Left ventricle myocardium inferior (tissue), 1 donor: ENCODE results near the gene PLCZ1. TPM values are rescaled to one million over a fixed set of nuclear protein-coding genes. Genes with fewer than 3 reads are reported as not detected.

ENCODE experiments used
- DNase-seq: peaks from one replicate; pipeline ENCODE4 v3.0.0-alpha.2; 2020
- H3K27ac ChIP-seq: fragments of 200-600 bp; replicated peaks from 2 replicates; pipeline ENCODE4 v1.8.0; 2021
- H3K27me3 ChIP-seq: fragments of 200-600 bp; 2 replicates; pipeline ENCODE4 v1.8.0; 2021; ENCODE audit warnings: low read depth
- H3K36me3 ChIP-seq: fragments of 200-600 bp; 2 replicates; pipeline ENCODE4 v1.8.0; 2021
- H3K4me1 ChIP-seq: fragments of 200-600 bp; 2 replicates; pipeline ENCODE4 v1.8.0; 2021
- H3K4me3 ChIP-seq: fragments of 200-600 bp; 2 replicates; pipeline ENCODE4 v1.8.0; 2021; ENCODE audit warnings: mild to moderate bottlenecking, moderate library complexity
- H3K9me3 ChIP-seq: fragments of 200-600 bp; replicated peaks from 2 replicates; pipeline ENCODE4 v1.8.0; 2021
- intact Hi-C: fragments of 100-400 bp; cut with micrococcal nuclease; formaldehyde crosslinking; loops from one replicate; pipeline ENCODE4 v1.11.0; 2022
- total RNA-seq: library from RNA; stranded (reverse); fragmentation: NEBNext Ultra II Directional; extraction: Animal tissue kit (Norgen Biotek cat#: 25700); gene quantifications from one replicate; pipeline ENCODE4 v1.2.1, GENCODE V29; 2021
- TF ChIP-seq, protein P1 (sequence below): fragments of 200-600 bp; IDR thresholded peaks from 2 replicates; pipeline ENCODE4 v1.8.0; 2021; ENCODE audit warnings: antibody characterized with exemption, mild to moderate bottlenecking, borderline replicate concordance
- donor health status: DM: no; HTN: yes; CAD: no; lungs with severe emphysema.

Gene PLCZ1
- total RNA-seq, 1 donor from 2014 or later = 0.49 TPM

DNA sequence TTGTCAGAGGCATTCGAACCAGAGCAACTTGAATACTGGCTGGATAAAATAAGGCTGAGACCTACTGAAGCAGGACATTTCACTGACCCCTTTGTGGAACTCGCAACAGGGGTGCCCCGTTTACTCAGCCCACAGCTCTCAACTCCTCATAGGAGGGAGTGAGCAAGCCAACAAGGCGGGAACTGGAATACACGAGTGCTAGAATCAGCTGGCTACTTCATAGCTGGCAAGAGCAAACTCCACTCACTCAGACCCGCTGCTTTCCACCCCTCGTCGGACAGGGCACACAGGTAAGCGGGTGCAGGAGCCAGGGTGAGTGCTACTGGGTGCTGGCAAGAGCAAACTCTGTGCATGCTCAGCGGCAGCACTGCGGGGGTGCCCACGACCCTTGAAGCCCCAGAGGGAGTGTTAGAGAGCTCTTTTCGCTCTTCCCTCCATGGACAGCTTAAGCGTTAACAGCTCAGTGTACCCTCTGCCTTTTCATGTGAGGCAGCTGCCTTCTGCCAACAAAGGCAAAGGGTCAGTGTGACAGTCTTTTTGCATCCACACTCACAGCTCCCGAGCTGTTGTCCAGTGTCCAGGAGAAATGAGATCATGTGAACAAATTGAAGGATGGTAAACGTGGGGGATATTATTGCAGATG, 15.8 kb upstream of the PLCZ1 start:
- intact Hi-C loops = loop anchor here (10.0 kb wide), 1 partner anchor 281 kb away; no protein-coding TSS in a partner anchor
- peak overlapping the region; percentile 58 for H3K4me3 ChIP-seq
- no peaks in the 10 kb centered on the region for H3K27me3 ChIP-seq
- H3K9me3 ChIP-seq = no peaks in the 10 kb centered on the region
- peak; percentile 36 for DNase-seq
- peaks cover 52% of the 10 kb centered on the region for H3K4me1 ChIP-seq
- no peaks in the 10 kb centered on the region for H3K36me3 ChIP-seq
- H3K27ac ChIP-seq = peak overlapping the region; percentile 89
- TF ChIP-seq, protein P1, sequence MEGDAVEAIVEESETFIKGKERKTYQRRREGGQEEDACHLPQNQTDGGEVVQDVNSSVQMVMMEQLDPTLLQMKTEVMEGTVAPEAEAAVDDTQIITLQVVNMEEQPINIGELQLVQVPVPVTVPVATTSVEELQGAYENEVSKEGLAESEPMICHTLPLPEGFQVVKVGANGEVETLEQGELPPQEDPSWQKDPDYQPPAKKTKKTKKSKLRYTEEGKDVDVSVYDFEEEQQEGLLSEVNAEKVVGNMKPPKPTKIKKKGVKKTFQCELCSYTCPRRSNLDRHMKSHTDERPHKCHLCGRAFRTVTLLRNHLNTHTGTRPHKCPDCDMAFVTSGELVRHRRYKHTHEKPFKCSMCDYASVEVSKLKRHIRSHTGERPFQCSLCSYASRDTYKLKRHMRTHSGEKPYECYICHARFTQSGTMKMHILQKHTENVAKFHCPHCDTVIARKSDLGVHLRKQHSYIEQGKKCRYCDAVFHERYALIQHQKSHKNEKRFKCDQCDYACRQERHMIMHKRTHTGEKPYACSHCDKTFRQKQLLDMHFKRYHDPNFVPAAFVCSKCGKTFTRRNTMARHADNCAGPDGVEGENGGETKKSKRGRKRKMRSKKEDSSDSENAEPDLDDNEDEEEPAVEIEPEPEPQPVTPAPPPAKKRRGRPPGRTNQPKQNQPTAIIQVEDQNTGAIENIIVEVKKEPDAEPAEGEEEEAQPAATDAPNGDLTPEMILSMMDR = no peak

DNA sequence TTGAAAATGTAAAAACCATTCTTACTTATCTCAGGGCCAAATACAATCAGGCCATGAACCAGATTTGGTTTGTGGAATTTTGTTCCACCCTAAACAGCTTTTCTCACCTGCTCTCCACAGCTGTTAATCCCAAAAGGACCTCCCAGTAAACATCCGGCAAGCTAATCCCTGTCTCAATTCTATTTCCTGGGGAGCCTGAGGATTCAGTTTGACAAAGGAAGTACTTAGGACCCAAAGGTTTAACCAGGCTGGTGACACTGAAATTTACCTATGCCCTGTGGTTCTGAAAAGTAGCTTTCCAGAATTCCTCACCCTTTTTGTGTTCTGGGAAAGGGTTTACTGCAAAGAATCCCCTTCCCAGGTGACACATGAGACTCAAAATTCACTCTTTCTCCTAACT, 15.1 kb upstream of the PLCZ1 start:
- H3K9me3 ChIP-seq = no peaks in the 10 kb centered on the region
- H3K27me3 ChIP-seq = no peaks in the 10 kb centered on the region
- peaks cover 58% of the 10 kb centered on the region for H3K4me1 ChIP-seq
- intact Hi-C loops = loop anchor here (10.0 kb wide), 1 partner anchor 282 kb away; no protein-coding TSS in a partner anchor
- peak overlapping the region; percentile 58 for H3K4me3 ChIP-seq
- TF ChIP-seq, protein P1 = no peak
- H3K36me3 ChIP-seq = no peaks in the 10 kb centered on the region
- DNase-seq = no peak
- peak overlapping the region; percentile 89 for H3K27ac ChIP-seq

DNA sequence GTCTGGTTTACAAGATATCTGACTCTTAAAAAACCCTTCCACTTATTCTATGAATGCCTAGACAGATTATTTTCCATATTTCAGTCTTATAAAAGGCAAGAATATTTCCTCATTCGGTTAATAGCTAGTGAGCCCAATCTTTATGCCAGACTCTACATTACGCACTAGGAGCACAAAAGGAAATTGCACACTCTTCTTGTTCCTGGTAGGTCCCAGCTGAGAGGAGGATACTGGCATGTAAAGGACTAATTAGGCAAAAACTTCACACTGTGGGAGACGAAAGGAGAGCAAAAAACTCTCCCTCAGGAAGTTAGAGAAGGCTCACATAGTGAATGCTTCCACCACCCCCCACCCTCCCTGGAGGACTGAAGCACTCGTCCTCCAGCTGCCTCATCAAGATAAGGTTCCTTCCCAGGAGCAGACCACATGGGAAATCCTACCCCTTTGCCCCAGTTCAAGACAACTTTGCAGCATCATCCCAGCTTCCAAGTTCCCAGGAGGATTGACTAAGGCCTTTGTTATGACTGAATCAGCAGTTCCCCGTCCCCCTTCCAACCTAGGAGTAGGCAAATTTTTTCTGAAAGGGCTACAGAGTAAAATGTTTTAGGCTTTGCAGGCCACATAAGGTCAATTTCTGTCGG, 14.6 kb upstream of the PLCZ1 start:
- intact Hi-C loops = loop anchor here (10.0 kb wide), 1 partner anchor 282 kb away; no protein-coding TSS in a partner anchor
- no peaks in the 10 kb centered on the region for H3K9me3 ChIP-seq
- peak overlapping the region; percentile 89 for H3K27ac ChIP-seq
- no peaks in the 10 kb centered on the region for H3K27me3 ChIP-seq
- peaks cover 64% of the 10 kb centered on the region for H3K4me1 ChIP-seq
- DNase-seq = peak; percentile 39
- H3K4me3 ChIP-seq = no peak overlapping the region
- H3K36me3 ChIP-seq = no peaks in the 10 kb centered on the region
- TF ChIP-seq, protein P1 = no peak

DNA sequence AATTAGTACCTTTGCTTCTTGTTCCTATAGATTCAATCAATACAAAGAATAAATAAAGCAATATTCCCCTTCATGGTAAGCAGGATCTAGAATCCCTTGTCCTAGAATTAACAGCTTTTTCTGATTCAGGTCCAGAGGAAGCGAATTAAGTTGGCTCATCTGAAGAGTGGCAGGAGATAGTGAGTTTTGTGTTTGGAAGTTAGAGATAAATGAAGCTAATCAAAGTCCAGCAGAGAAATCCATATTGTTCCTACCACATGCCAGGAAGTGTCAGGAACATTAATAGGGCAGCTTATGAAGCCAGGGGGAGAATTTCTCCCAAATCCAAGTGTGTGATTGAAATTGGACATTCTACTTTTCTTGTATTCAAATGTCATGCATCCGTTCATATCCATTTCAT, 14.1 kb upstream of the PLCZ1 start:
- H3K9me3 ChIP-seq = no peaks in the 10 kb centered on the region
- no peaks in the 10 kb centered on the region for H3K27me3 ChIP-seq
- intact Hi-C loops = loop anchor here (10.0 kb wide), 1 partner anchor 283 kb away; no protein-coding TSS in a partner anchor
- H3K36me3 ChIP-seq = no peaks in the 10 kb centered on the region
- DNase-seq = no peak
- no peak overlapping the region for H3K4me3 ChIP-seq
- peak overlapping the region; percentile 89 for H3K27ac ChIP-seq
- H3K4me1 ChIP-seq = peaks cover 68% of the 10 kb centered on the region
- TF ChIP-seq, protein P1 = no peak

DNA sequence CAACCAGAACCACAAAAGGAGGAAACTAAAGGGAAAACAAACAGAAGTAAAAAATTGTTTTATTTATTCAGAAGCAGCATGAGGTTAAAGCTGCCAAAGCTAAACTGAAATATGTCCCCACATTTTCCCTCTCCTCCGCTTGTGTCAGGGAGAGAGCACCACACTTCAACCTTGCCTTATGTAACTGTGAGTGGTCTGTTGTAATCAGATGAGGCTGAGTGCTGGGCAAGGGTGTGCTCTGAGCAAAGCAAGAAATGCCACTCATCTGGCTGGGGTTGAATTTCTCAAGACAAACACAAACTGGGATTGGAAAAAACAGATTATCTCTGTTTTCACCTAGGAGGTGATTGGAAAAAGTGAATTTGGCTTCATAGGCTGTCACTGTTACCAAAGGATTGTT, 12.3 kb upstream of the PLCZ1 start:
- Histone ChIP-seq H3K27ac (peak overlapping the region; percentile 89), H3K4me1 (peaks cover 68% of the 10 kb centered on the region)
- intact Hi-C loops = loop anchor here (10.0 kb wide), 1 partner anchor 285 kb away; no protein-coding TSS in a partner anchor

More for the DNA sequence above, 12.3 kb upstream of the PLCZ1 start:
- Histone ChIP-seq H3K36me3 (no peaks in the 10 kb centered on the region), H3K4me3 (no peak overlapping the region), H3K27me3 (no peaks in the 10 kb centered on the region), H3K9me3 (no peaks in the 10 kb centered on the region)
- DNase-seq = no peak
- TF ChIP-seq, protein P1 = no peak
